Measurements from ENCODE around the gene MYO1D. TPM values are rescaled to one million over a fixed set of nuclear protein-coding genes. Genes with fewer than 3 reads are reported as not detected.

The MYO1D gene
- total RNA-seq, 1 donor from 2014 or later, result 27.7 TPM

GRCh38 chr17:32477220-32477619, 399.7 kb downstream of the MYO1D start:
- Mint-ChIP-seq H3K27me3 (no peaks in the 10 kb centered on the region), H3K9me3 (no peaks in the 10 kb centered on the region), H3K36me3 (ENCODE audit: low read depth) (peaks cover 90% of the 10 kb centered on the region), H3K4me1 (no peaks in the 10 kb centered on the region), H3K27ac (no peak overlapping the region), H3K4me3 (no peak overlapping the region)
- POLR2A ChIA-PET, result no interaction called here
- intact Hi-C loops (cut with micrococcal nuclease), result no loop called here
- no peak for TF ChIP-seq CTCF (IDR thresholded peaks at IDR 0.05)
- no peak for DNase-seq
- CTCF ChIA-PET, result no interaction called here
- no peak for ATAC-seq (ENCODE audit: low read depth)

- Mint-ChIP-seq H3K27me3 (no peaks in the 10 kb centered on the region), H3K9me3 (no peaks in the 10 kb centered on the region), H3K27ac (no peak overlapping the region), H3K4me1 (no peaks in the 10 kb centered on the region), H3K4me3 (no peak overlapping the region), H3K36me3 (ENCODE audit: low read depth) (peaks cover 91% of the 10 kb centered on the region)
- intact Hi-C loops (cut with micrococcal nuclease), result no loop called here
- TF ChIP-seq CTCF (IDR thresholded peaks at IDR 0.05), result no peak
- no peak for ATAC-seq (ENCODE audit: low read depth)
- ChIA-PET POLR2A (no interaction called here), CTCF (no interaction called here)
- DNase-seq, result no peak
Measured at GRCh38 chr17:32475258-32475657, 401.7 kb downstream of the MYO1D start.

GRCh38 chr17:32471652-32472051, 405.3 kb downstream of the MYO1D start:
- H3K36me3 Mint-ChIP-seq (ENCODE audit: low read depth), result peaks cover 93% of the 10 kb centered on the region
- H3K4me3 Mint-ChIP-seq, result no peak overlapping the region
- ChIA-PET CTCF (interaction anchor here (0.6 to 1.4 kb wide), 3 partner anchors 10 to 217 kb away, joined by 3 to 7 read pairs (median 5); no protein-coding TSS in a partner anchor), POLR2A (interaction anchor here (0.5 to 0.7 kb wide), 4 partner anchors 9 to 1726 kb away, joined by 3 to 8 read pairs (median 4); no protein-coding TSS in a partner anchor)
- no peaks in the 10 kb centered on the region for H3K9me3 Mint-ChIP-seq
- no peaks in the 10 kb centered on the region for H3K4me1 Mint-ChIP-seq
- ATAC-seq (ENCODE audit: low read depth) (no peak), DNase-seq (no peak)
- intact Hi-C loops (cut with micrococcal nuclease), result no loop called here
- no peak overlapping the region for H3K27ac Mint-ChIP-seq
- TF ChIP-seq CTCF (IDR thresholded peaks at IDR 0.05), result no peak
- H3K27me3 Mint-ChIP-seq, result no peaks in the 10 kb centered on the region

GRCh38 chr17:32470405-32471167, 406.3 kb downstream of the MYO1D start:
- ChIA-PET POLR2A (no interaction called here), CTCF (interaction anchor here (1.3 kb wide), 1 partner anchor 9 kb away, joined by 7 read pairs; no protein-coding TSS in a partner anchor)
- no peak for TF ChIP-seq CTCF (IDR thresholded peaks at IDR 0.05)
- H3K9me3 Mint-ChIP-seq, result no peaks in the 10 kb centered on the region
- no peaks in the 10 kb centered on the region for H3K27me3 Mint-ChIP-seq
- peaks cover 92% of the 10 kb centered on the region for H3K36me3 Mint-ChIP-seq (ENCODE audit: low read depth)
- DNase-seq, result no peak
- no peaks in the 10 kb centered on the region for H3K4me1 Mint-ChIP-seq
- H3K27ac Mint-ChIP-seq, result no peak overlapping the region
- no peak for ATAC-seq (ENCODE audit: low read depth)
- H3K4me3 Mint-ChIP-seq, result no peak overlapping the region
- intact Hi-C loops (cut with micrococcal nuclease), result no loop called here

GRCh38 chr17:32467949-32468348, 409.0 kb downstream of the MYO1D start:
- no peak for DNase-seq
- Mint-ChIP-seq H3K27ac (no peak overlapping the region), H3K4me1 (no peaks in the 10 kb centered on the region), H3K27me3 (no peaks in the 10 kb centered on the region), H3K36me3 (ENCODE audit: low read depth) (peaks cover 86% of the 10 kb centered on the region), H3K4me3 (no peak overlapping the region), H3K9me3 (no peaks in the 10 kb centered on the region)
- intact Hi-C loops (cut with micrococcal nuclease), result no loop called here
- no peak for ATAC-seq (ENCODE audit: low read depth)
- no peak for TF ChIP-seq CTCF (IDR thresholded peaks at IDR 0.05)
- ChIA-PET POLR2A (no interaction called here), CTCF (interaction anchor here (0.6 kb wide), 1 partner anchor 71 kb away, joined by 5 read pairs; no protein-coding TSS in a partner anchor)

Measured in activated B cell treated with CpG ODN at 0.5 μM for 24 hours (primary cell).